HL-60 (cell line): ENCODE data around the gene SRGAP3.
A peak's percentile ranks its signal among the peaks of the same experiment; 100 is the strongest.

Source experiments
- DNase-seq, 2 experiments: peaks; one replicate each; pipeline ENCODE4 v3.0.0-alpha.2; 2010 to 2020; ENCODE audit warnings: low read depth in 1 of 2, low spot score in 1 of 2
- H3K27ac ChIP-seq: fragments of 250-450 bp; sonication (Bioruptor Pico); replicated peaks from 2 replicates; pipeline ENCODE4 v1.5.1; 2020; ENCODE audit warnings: mild to moderate bottlenecking, moderate library complexity
- H3K27me3 ChIP-seq: fragments of 250-450 bp; sonication (Bioruptor Pico); 2 replicates; pipeline ENCODE4 v1.5.1; 2021; ENCODE audit warnings: mild to moderate bottlenecking, moderate library complexity; ENCODE audit not compliant: insufficient read depth, poor library complexity, severe bottlenecking
- H3K4me3 ChIP-seq: replicated peaks from 2 replicates; pipeline ENCODE4 v1.5.1; 2011; ENCODE audit warnings: mild to moderate bottlenecking, control low read depth, low read length; ENCODE audit not compliant: insufficient read depth
- GABPA ChIP-seq: IDR thresholded peaks from 2 replicates; pipeline ENCODE4 v1.6.1; 2012; ENCODE audit warnings: low read depth
- POLR2AphosphoS5 ChIP-seq: IDR thresholded peaks from 2 replicates; pipeline ENCODE4 v1.6.1; 2012; ENCODE audit warnings: low read depth
- SPI1 ChIP-seq: IDR thresholded peaks from 2 replicates; pipeline ENCODE4 v1.6.1; 2012; ENCODE audit warnings: low read depth, mild to moderate bottlenecking, borderline replicate concordance
- TF ChIP-seq, protein P1 (sequence below): IDR thresholded peaks from 2 replicates; pipeline ENCODE4 v1.6.1; 2012; ENCODE audit warnings: low read depth; ENCODE audit not compliant: insufficient replicate concordance
- TF ChIP-seq, protein P2 (sequence below): IDR thresholded peaks from one replicate; pipeline ENCODE4 v1.5.1; 2011; ENCODE audit warnings: low read length, control low read depth, inconsistent platforms; ENCODE audit not compliant: insufficient read depth

SRGAP3 gene

DNA sequence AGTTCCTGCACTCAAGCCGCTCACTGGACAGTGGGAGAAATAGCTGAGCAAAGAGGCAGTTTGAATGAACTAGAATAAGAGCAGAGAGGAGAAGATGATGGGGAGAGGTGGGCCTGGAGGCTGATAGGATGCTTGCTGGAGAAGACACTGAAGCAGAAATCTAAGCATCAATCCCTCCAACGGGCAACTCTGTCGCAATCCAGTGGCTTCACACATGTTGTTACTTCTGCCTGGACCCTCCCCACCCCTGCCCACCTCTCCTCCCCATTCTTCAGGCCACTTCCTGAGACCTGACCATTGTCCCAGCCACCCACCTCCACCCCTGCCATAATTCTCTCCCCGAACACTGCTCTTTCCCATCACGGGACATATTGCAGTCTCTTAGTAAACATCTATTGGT, 76.0 kb downstream of the SRGAP3 start:
- no peaks in the 10 kb centered on the region for H3K27me3 ChIP-seq
- TF ChIP-seq, protein P1, sequence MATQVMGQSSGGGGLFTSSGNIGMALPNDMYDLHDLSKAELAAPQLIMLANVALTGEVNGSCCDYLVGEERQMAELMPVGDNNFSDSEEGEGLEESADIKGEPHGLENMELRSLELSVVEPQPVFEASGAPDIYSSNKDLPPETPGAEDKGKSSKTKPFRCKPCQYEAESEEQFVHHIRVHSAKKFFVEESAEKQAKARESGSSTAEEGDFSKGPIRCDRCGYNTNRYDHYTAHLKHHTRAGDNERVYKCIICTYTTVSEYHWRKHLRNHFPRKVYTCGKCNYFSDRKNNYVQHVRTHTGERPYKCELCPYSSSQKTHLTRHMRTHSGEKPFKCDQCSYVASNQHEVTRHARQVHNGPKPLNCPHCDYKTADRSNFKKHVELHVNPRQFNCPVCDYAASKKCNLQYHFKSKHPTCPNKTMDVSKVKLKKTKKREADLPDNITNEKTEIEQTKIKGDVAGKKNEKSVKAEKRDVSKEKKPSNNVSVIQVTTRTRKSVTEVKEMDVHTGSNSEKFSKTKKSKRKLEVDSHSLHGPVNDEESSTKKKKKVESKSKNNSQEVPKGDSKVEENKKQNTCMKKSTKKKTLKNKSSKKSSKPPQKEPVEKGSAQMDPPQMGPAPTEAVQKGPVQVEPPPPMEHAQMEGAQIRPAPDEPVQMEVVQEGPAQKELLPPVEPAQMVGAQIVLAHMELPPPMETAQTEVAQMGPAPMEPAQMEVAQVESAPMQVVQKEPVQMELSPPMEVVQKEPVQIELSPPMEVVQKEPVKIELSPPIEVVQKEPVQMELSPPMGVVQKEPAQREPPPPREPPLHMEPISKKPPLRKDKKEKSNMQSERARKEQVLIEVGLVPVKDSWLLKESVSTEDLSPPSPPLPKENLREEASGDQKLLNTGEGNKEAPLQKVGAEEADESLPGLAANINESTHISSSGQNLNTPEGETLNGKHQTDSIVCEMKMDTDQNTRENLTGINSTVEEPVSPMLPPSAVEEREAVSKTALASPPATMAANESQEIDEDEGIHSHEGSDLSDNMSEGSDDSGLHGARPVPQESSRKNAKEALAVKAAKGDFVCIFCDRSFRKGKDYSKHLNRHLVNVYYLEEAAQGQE: no peak
- TF ChIP-seq, protein P2, sequence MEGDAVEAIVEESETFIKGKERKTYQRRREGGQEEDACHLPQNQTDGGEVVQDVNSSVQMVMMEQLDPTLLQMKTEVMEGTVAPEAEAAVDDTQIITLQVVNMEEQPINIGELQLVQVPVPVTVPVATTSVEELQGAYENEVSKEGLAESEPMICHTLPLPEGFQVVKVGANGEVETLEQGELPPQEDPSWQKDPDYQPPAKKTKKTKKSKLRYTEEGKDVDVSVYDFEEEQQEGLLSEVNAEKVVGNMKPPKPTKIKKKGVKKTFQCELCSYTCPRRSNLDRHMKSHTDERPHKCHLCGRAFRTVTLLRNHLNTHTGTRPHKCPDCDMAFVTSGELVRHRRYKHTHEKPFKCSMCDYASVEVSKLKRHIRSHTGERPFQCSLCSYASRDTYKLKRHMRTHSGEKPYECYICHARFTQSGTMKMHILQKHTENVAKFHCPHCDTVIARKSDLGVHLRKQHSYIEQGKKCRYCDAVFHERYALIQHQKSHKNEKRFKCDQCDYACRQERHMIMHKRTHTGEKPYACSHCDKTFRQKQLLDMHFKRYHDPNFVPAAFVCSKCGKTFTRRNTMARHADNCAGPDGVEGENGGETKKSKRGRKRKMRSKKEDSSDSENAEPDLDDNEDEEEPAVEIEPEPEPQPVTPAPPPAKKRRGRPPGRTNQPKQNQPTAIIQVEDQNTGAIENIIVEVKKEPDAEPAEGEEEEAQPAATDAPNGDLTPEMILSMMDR: no peak
- TF ChIP-seq GABPA: no peak
- no peak for TF ChIP-seq SPI1
- TF ChIP-seq POLR2AphosphoS5: no peak
- H3K4me3 ChIP-seq: no peak overlapping the region
- DNase-seq: peak in 1 of 2 experiments; percentile 17
- no peak overlapping the region for H3K27ac ChIP-seq

DNA sequence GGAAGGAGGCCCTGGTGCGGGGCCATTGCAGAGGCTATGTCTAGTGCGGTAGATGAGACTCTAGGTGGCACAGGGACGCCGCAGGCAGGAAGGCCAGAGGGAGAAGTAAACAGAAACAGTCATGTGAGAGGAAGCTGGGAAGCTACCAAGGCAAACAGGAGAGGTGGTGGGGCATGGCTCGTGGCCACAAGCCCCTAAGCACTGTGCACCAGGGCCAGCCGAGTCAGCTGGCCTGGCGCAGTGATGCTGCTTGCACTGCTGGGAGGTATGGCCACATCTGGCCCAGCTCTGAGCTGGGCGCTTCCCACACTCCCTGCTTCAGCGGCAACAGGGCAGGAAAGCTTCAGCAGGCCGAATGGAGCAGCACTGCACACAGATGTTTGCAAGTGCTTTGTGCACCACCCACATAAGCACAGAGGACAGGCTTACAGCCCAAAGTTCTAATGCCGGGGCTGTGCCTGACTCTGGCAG, 76.6 kb downstream of the SRGAP3 start:
- no peak for TF ChIP-seq GABPA
- TF ChIP-seq, protein P1: no peak
- TF ChIP-seq, protein P2: no peak
- TF ChIP-seq SPI1: no peak
- no peak for TF ChIP-seq POLR2AphosphoS5
- no peak overlapping the region for H3K4me3 ChIP-seq
- H3K27me3 ChIP-seq: no peaks in the 10 kb centered on the region
- peak overlapping the region; percentile 20 for H3K27ac ChIP-seq
- DNase-seq: peak in 1 of 2 experiments; percentile 51

DNA sequence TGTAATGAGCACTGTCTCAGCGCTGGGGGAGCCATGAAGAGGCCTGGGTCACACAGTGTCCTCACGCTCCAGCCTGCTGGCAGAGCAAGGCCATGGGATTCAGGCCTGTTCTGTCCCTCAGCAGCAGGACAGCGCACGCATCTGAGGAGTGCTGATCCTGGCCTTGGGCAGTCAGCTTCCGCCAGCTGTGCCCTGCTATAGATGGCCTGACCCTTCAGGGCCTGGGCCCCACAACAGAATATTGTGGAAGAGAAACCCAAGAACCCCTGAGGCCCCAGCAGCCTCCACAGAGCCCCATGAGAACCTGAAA, 78.6 kb downstream of the SRGAP3 start:
- Histone ChIP-seq H3K27me3 (no peaks in the 10 kb centered on the region), H3K27ac (no peak overlapping the region), H3K4me3 (no peak overlapping the region)
- no peak for TF ChIP-seq SPI1
- TF ChIP-seq, protein P2: no peak
- TF ChIP-seq POLR2AphosphoS5: no peak
- no peak for TF ChIP-seq GABPA
- TF ChIP-seq, protein P1: no peak
- DNase-seq: no peak
